CD14-positive monocyte (primary cell): ENCODE results near the gene C10orf67. TPM values are rescaled to one million over a fixed set of nuclear protein-coding genes. Genes with fewer than 3 reads are reported as not detected.

ENCODE experiments used
- DNase-seq, 3 donors: peaks; one replicate each; pipeline ENCODE4 v3.0.0-alpha.2; 2011 to 2022
- H2AFZ ChIP-seq: 2 replicates; pipeline ENCODE4 v1.6.0; 2012; ENCODE audit warnings: mild to moderate bottlenecking, low read depth, low read length, inconsistent platforms; ENCODE audit not compliant: insufficient read depth, poor library complexity, severe bottlenecking
- H3K27ac ChIP-seq, 2 donors: 1 replicate in 1 of 2; 2 replicates in 1 of 2; pipeline ENCODE4 v1.5.1; 2012 to 2013; ENCODE audit warnings: low read length in 2 of 2, control low read depth in 1 of 2, inconsistent platforms in 1 of 2, low read depth in 1 of 2, mild to moderate bottlenecking in 1 of 2
- H3K27me3 ChIP-seq, 2 donors: one replicate each; pipeline versions ENCODE4 v1.6.0 to v1.6.1; 2011 to 2013; ENCODE audit warnings: low read length in 2 of 2; ENCODE audit not compliant: control insufficient read depth in 2 of 2, insufficient read depth in 2 of 2
- H3K36me3 ChIP-seq, 2 donors: replicated peaks in 1 of 2; 1 replicate in 1 of 2; 2 replicates in 1 of 2; pipeline versions ENCODE4 v1.5.1 to v1.6.1; 2012 to 2013; ENCODE audit warnings: low read length in 2 of 2, control low read depth in 1 of 2, inconsistent platforms in 1 of 2, mild to moderate bottlenecking in 1 of 2; ENCODE audit not compliant: insufficient read depth in 2 of 2, control insufficient read depth in 1 of 2
- H3K4me1 ChIP-seq, 2 donors: 1 replicate in 1 of 2; 2 replicates in 1 of 2; pipeline versions ENCODE4 v1.5.1 to v1.6.1; 2012 to 2013; ENCODE audit warnings: low read length in 2 of 2, control low read depth in 1 of 2, inconsistent platforms in 1 of 2, mild to moderate bottlenecking in 1 of 2, moderate library complexity in 1 of 2; ENCODE audit not compliant: insufficient read depth in 2 of 2, control insufficient read depth in 1 of 2
- H3K4me2 ChIP-seq: replicated peaks from 2 replicates; pipeline ENCODE3; 2012; ENCODE audit warnings: low read length, moderate library complexity, mild to moderate bottlenecking; ENCODE audit not compliant: poor library complexity, severe bottlenecking; ENCODE audit errors: extremely low read depth
- H3K4me3 ChIP-seq, 3 experiments: fragments of 200-600 bp in 1 of 3; sonication (generic) in 1 of 3; replicated peaks in 1 of 3; 1 replicate in 2 of 3; 2 replicates in 1 of 3; pipeline ENCODE4 v1.5.1; 2011 to 2013; ENCODE audit warnings: low read length in 3 of 3, mild to moderate bottlenecking in 3 of 3, control low read depth in 2 of 3, low read depth in 2 of 3, inconsistent platforms in 1 of 3, moderate library complexity in 1 of 3
- H3K79me2 ChIP-seq: 2 replicates; pipeline ENCODE4 v1.6.0; 2012; ENCODE audit warnings: mild to moderate bottlenecking, control low read depth, inconsistent platforms, low read length, moderate library complexity; ENCODE audit not compliant: insufficient read depth
- H3K9ac ChIP-seq: 2 replicates; pipeline ENCODE4 v1.6.0; 2017; ENCODE audit warnings: low read length, mild to moderate bottlenecking; ENCODE audit not compliant: insufficient read depth, poor library complexity, severe bottlenecking
- H3K9me3 ChIP-seq, 2 donors: replicated peaks in 1 of 2; 1 replicate in 1 of 2; 2 replicates in 1 of 2; pipeline versions ENCODE4 v1.5.1 to v1.6.1; 2012 to 2013; ENCODE audit warnings: low read length in 2 of 2, control low read depth in 1 of 2; ENCODE audit not compliant: control insufficient read depth in 1 of 2, insufficient read depth in 1 of 2
- H4K20me1 ChIP-seq: 2 replicates; pipeline ENCODE4 v1.6.0; 2012; ENCODE audit warnings: mild to moderate bottlenecking, low read length, control low read depth, moderate library complexity; ENCODE audit not compliant: insufficient read depth
- H3K27ac Mint-ChIP-seq, 7 donors: one replicate each; pipeline ENCODE4 v1.8.0; 2020; ENCODE audit warnings: mild to moderate bottlenecking in 7 of 7, mixed read lengths in 7 of 7, moderate library complexity in 6 of 7, inconsistent platforms in 2 of 7
- H3K27me3 Mint-ChIP-seq, 3 donors: one replicate each; pipeline ENCODE4 v1.8.0; 2021 to 2022; ENCODE audit warnings: low read depth in 3 of 3, mild to moderate bottlenecking in 3 of 3, mixed read lengths in 3 of 3, moderate library complexity in 3 of 3, inconsistent platforms in 1 of 3
- H3K36me3 Mint-ChIP-seq, 2 donors: one replicate each; pipeline ENCODE4 v1.8.0; 2020; ENCODE audit warnings: mixed read lengths in 2 of 2, inconsistent platforms in 1 of 2, mild to moderate bottlenecking in 1 of 2
- H3K4me1 Mint-ChIP-seq: one replicate; pipeline ENCODE4 v1.8.0; 2020; ENCODE audit warnings: mild to moderate bottlenecking, mixed read lengths
- H3K4me3 Mint-ChIP-seq, 2 donors: one replicate each; pipeline ENCODE4 v1.8.0; 2020; ENCODE audit warnings: mild to moderate bottlenecking in 2 of 2, mixed read lengths in 2 of 2, moderate library complexity in 1 of 2
- H3K9me3 Mint-ChIP-seq, 7 donors: one replicate each; pipeline ENCODE4 v1.8.0; 2020 to 2022; ENCODE audit warnings: mixed read lengths in 7 of 7, mild to moderate bottlenecking in 6 of 7, moderate library complexity in 6 of 7, inconsistent platforms in 2 of 7
- WGBS: methylation state at CpG from one replicate; pipeline ENCODE4 v1.1.5; 2013; ENCODE audit warnings: missing lambda C conversion rate; ENCODE audit not compliant: insufficient coverage; 5-methylcytosine and 5-hydroxymethylcytosine counted together
- intact Hi-C, 2 donors: fragments of 100-400 bp; cut with micrococcal nuclease; formaldehyde crosslinking; loops; one replicate each; pipeline versions ENCODE4 v1.15.0 to v1.15.1; 2023
- polyA plus RNA-seq, 3 donors: library from polyadenylated mRNA; depleted of rRNA in 1 of 3; unstranded in 2 of 3; stranded (reverse) in 1 of 3; fragments of 300-500 nt in 2 of 3; fragments of >200 nt in 1 of 3; fragmentation: Illumina TruSeq in 2 of 3; gene quantifications; 1 replicate in 2 of 3; 2 replicates in 1 of 3; pipeline ENCODE4 v1.2.3, GENCODE V29; 2012 to 2021
- TF ChIP-seq, protein P1 (sequence below): fragments of 200-600 bp; IDR thresholded peaks from one replicate; pipeline ENCODE4 v1.8.0; 2022; ENCODE audit warnings: antibody characterized with exemption, mild to moderate bottlenecking

C10orf67 gene
- polyA plus RNA-seq, 3 donors = not detected

- no CpG with 5 or more reads among the region's 1 CpG for WGBS
- Histone ChIP-seq H3K9ac (no peak overlapping the region), H3K27ac (no peak overlapping the region), H3K4me3 (no peak overlapping the region), H3K79me2 (no peaks in the 10 kb centered on the region), H3K9me3 (no peaks in the 10 kb centered on the region), H3K4me2 (no peak overlapping the region), H3K27me3 (no peaks in the 10 kb centered on the region), H3K36me3 (no peaks in the 10 kb centered on the region), H3K4me1 (no peaks in the 10 kb centered on the region), H2AFZ (no peak overlapping the region), H4K20me1 (no peaks in the 10 kb centered on the region)
- H3K4me1 Mint-ChIP-seq = no peaks in the 10 kb centered on the region
- H3K9me3 Mint-ChIP-seq = peaks cover 0 to 2% (median 2%) of the 10 kb centered on the region in 7 donors
- intact Hi-C loops = no loop called here
- TF ChIP-seq, protein P1, sequence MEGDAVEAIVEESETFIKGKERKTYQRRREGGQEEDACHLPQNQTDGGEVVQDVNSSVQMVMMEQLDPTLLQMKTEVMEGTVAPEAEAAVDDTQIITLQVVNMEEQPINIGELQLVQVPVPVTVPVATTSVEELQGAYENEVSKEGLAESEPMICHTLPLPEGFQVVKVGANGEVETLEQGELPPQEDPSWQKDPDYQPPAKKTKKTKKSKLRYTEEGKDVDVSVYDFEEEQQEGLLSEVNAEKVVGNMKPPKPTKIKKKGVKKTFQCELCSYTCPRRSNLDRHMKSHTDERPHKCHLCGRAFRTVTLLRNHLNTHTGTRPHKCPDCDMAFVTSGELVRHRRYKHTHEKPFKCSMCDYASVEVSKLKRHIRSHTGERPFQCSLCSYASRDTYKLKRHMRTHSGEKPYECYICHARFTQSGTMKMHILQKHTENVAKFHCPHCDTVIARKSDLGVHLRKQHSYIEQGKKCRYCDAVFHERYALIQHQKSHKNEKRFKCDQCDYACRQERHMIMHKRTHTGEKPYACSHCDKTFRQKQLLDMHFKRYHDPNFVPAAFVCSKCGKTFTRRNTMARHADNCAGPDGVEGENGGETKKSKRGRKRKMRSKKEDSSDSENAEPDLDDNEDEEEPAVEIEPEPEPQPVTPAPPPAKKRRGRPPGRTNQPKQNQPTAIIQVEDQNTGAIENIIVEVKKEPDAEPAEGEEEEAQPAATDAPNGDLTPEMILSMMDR = no peak
- no peak overlapping the region for H3K4me3 Mint-ChIP-seq
- no peak overlapping the region for H3K27ac Mint-ChIP-seq
- H3K36me3 Mint-ChIP-seq = no peaks in the 10 kb centered on the region
- no peak for DNase-seq
- peaks cover 7 to 12% (median 11%) of the 10 kb centered on the region in 3 donors for H3K27me3 Mint-ChIP-seq
These were observed 127.1 kb downstream of the C10orf67 start for GRCh38 chr10:23217471-23217870.

DNA sequence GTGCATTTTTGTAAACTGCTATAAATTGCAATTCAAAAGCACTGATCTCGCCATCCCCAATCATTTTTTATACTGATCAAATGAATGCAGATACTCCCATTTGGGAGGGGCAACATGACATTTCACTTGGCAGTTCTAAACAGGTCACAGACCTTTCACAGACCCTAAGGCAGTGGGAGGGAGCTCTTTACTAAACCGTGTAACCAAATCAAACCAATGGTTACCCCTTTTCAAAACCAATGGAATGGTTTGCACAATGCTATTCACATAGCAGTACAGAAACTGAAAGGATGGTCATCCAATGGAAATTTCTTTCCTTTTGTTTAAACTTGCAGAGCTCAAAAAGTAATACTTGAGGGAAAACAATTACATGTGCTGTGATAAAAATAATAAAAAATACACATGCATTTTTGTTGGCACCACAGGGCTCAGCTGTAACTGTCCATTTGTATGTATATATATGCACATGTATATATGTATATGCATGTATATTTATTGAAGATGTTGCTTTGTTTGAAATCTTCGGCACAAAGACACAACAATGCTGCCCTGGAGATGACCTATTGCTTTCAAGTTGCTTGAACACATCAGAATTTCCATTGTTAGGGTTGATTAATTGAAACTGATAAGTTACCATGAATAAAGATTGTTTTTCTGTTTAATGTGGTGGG lies 138.5 kb downstream of the C10orf67 start:
- peaks cover 43 to 47% (median 45%) of the 10 kb centered on the region in 3 donors for H3K27me3 Mint-ChIP-seq
- no peaks in the 10 kb centered on the region for H3K79me2 ChIP-seq
- no peaks in the 10 kb centered on the region for H3K4me1 Mint-ChIP-seq

More for the DNA sequence above, 138.5 kb downstream of the C10orf67 start:
- Mint-ChIP-seq H3K9me3 (peaks cover 0 to 3% (median 0%) of the 10 kb centered on the region in 7 donors), H3K4me3 (peak overlapping the region in 1 of 2 donors; percentile 49), H3K36me3 (no peaks in the 10 kb centered on the region), H3K27ac (no peak overlapping the region)
- Histone ChIP-seq H3K4me2 (no peak overlapping the region), H2AFZ (no peak overlapping the region), H3K27ac (no peak overlapping the region), H4K20me1 (no peaks in the 10 kb centered on the region), H3K9me3 (peaks cover 0 to 4% of the 10 kb centered on the region in 2 donors), H3K27me3 (peaks cover 37 to 50% of the 10 kb centered on the region in 2 donors), H3K4me1 (no peaks in the 10 kb centered on the region), H3K9ac (no peak overlapping the region), H3K36me3 (no peaks in the 10 kb centered on the region), H3K4me3 (no peak overlapping the region)
- 62% methylated on average over 2 of the region's 3 CpGs for WGBS
- TF ChIP-seq, protein P1 = no peak
- DNase-seq = no peak
- intact Hi-C loops = no loop called here
